HG03354 (cell line): ENCODE measurements around the gene SMURF2.

Experiments
- ATAC-seq: cut with Tn5 transposase; IDR thresholded peaks from one replicate; pipeline ENCODE4 v1.9.1; 2021; ENCODE audit warnings: mild to moderate bottlenecking; ENCODE audit not compliant: unreplicated experiment, poor library complexity, severe bottlenecking

SMURF2 gene

GRCh38 chr17:64506576-64507412 lies 155.3 kb downstream of the SMURF2 start, which contains the start of gene CEP95:
TSS of gene CEP95 (plus strand) at chr17:64506977. CDS start at chr17:64507098, 121 bp downstream.
- ATAC-seq, result peak; percentile 66

GRCh38 chr17:64506201-64506575 lies 155.9 kb downstream of the SMURF2 start, which contains the start of gene DDX5:
TSS of gene DDX5 (minus strand) at chr17:64506289. CDS start at chr17:64506119, 170 bp downstream.
- ATAC-seq, result peak; percentile 66

- ATAC-seq, result peak; percentile 30
These were observed 156.5 kb downstream of the SMURF2 start for GRCh38 chr17:64505340-64506200.

GRCh38 chr17:64504769-64505339 lies 157.3 kb downstream of the SMURF2 start:
- no peak for ATAC-seq

- no peak for ATAC-seq
These were observed 158.0 kb downstream of the SMURF2 start for GRCh38 chr17:64503821-64504768.

GRCh38 chr17:64503341-64503740 lies 158.8 kb downstream of the SMURF2 start:
- ATAC-seq, result no peak

GRCh38 chr17:64502809-64503208 lies 159.3 kb downstream of the SMURF2 start:
- ATAC-seq, result no peak

GRCh38 chr17:64502021-64502420 lies 160.1 kb downstream of the SMURF2 start:
- ATAC-seq, result no peak

GRCh38 chr17:64500862-64501765 lies 161.0 kb downstream of the SMURF2 start:
- no peak for ATAC-seq

- no peak for ATAC-seq
These were observed 161.6 kb downstream of the SMURF2 start for GRCh38 chr17:64500487-64500859.

GRCh38 chr17:64499805-64500486 lies 162.2 kb downstream of the SMURF2 start:
- no peak for ATAC-seq

- ATAC-seq, result no peak
These were observed 163.6 kb downstream of the SMURF2 start for GRCh38 chr17:64498308-64499203.

- ATAC-seq, result no peak
These were observed 164.5 kb downstream of the SMURF2 start for GRCh38 chr17:64497565-64498035.

GRCh38 chr17:64496786-64497564 lies 165.1 kb downstream of the SMURF2 start, which contains the start of gene POLG2:
TSS of gene POLG2 (minus strand) at chr17:64497054. CDS start at chr17:64496968, 86 bp downstream.
- peak; percentile 83 for ATAC-seq

- no peak for ATAC-seq
These were observed 165.7 kb downstream of the SMURF2 start for GRCh38 chr17:64496348-64496785.
